D341Med (cell line): Measurements from ENCODE around the gene PDGFA.

Source experiments
- DNase-seq: peaks from one replicate; pipeline ENCODE4 v3.0.0; 2012; ENCODE audit warnings: low spot score

PDGFA gene

GRCh38 chr7:504221-505111 is 15.2 kb downstream of the PDGFA start:
- no peak for DNase-seq

GRCh38 chr7:503575-504111 is 16.0 kb downstream of the PDGFA start:
- DNase-seq, result no peak

GRCh38 chr7:502296-502695 is 17.4 kb downstream of the PDGFA start:
- no peak for DNase-seq

GRCh38 chr7:501526-501925 is 18.1 kb downstream of the PDGFA start:
- DNase-seq, result no peak

GRCh38 chr7:500521-501420 is 18.9 kb downstream of the PDGFA start:
- DNase-seq, result no peak

GRCh38 chr7:499853-500485 is 19.7 kb downstream of the PDGFA start:
- no peak for DNase-seq

GRCh38 chr7:498678-499641 is 20.7 kb downstream of the PDGFA start:
- DNase-seq, result no peak

- no peak for DNase-seq
These were observed 21.5 kb downstream of the PDGFA start for GRCh38 chr7:497946-498655.

GRCh38 chr7:497346-497745 is 22.3 kb downstream of the PDGFA start:
- no peak for DNase-seq

GRCh38 chr7:496528-497295 is 22.9 kb downstream of the PDGFA start:
- DNase-seq, result no peak

- DNase-seq, result no peak
These were observed 23.8 kb downstream of the PDGFA start for GRCh38 chr7:495761-496321.

- DNase-seq, result no peak
These were observed 24.3 kb downstream of the PDGFA start for GRCh38 chr7:495326-495725.

GRCh38 chr7:494906-495305 is 24.7 kb downstream of the PDGFA start:
- no peak for DNase-seq

GRCh38 chr7:494259-494687 is 25.4 kb downstream of the PDGFA start:
- DNase-seq, result peak; percentile 77

- no peak for DNase-seq
These were observed 25.9 kb downstream of the PDGFA start for GRCh38 chr7:493661-494251.

- DNase-seq, result no peak
These were observed 27.0 kb downstream of the PDGFA start for GRCh38 chr7:492714-493065.

GRCh38 chr7:491958-492713 is 27.5 kb downstream of the PDGFA start:
- DNase-seq, result no peak

GRCh38 chr7:491292-491957 is 28.2 kb downstream of the PDGFA start:
- DNase-seq, result no peak
